ENCODE results near the gene CPA2.
"Not testable (repeated sequence)": the region's sequence is repeated elsewhere in the genome, so short reads cannot be mapped to it uniquely, and the experiment has no call there.

Gene CPA2

GRCh38 chr7:130266258-130266960 is at the start of gene CPA2:
CPA2 (plus strand) TSS chr7:130266863; CDS start chr7:130266882, 19 bp downstream.
- DNase-seq, result no peak

- no peak for DNase-seq
Observed at GRCh38 chr7:130218806-130219620, 47.6 kb upstream of the CPA2 start.

- DNase-seq, result no peak
Observed at GRCh38 chr7:130219871-130220270, 46.8 kb upstream of the CPA2 start.

- no peak for DNase-seq
Observed at GRCh38 chr7:130221746-130222145, 44.9 kb upstream of the CPA2 start.

GRCh38 chr7:130223646-130224045 is 43.0 kb upstream of the CPA2 start:
- DNase-seq, result no peak

- no peak for DNase-seq
Observed at GRCh38 chr7:130224210-130224609, 42.5 kb upstream of the CPA2 start.

GRCh38 chr7:130224923-130225322 is 41.7 kb upstream of the CPA2 start:
- not testable (repeated sequence) for DNase-seq

- DNase-seq, result no peak
Observed at GRCh38 chr7:130226333-130226732, 40.3 kb upstream of the CPA2 start.

GRCh38 chr7:130227883-130228575 is 38.6 kb upstream of the CPA2 start:
- DNase-seq, result no peak

- no peak for DNase-seq
Observed at GRCh38 chr7:130228840-130229502, 37.7 kb upstream of the CPA2 start.

- DNase-seq, result not testable (repeated sequence)
Observed at GRCh38 chr7:130229981-130230380, 36.7 kb upstream of the CPA2 start.

GRCh38 chr7:130231792-130232191 is 34.9 kb upstream of the CPA2 start:
- DNase-seq, result no peak

- DNase-seq, result no peak
Observed at GRCh38 chr7:130232209-130232608, 34.5 kb upstream of the CPA2 start.

GRCh38 chr7:130234078-130234477 is 32.6 kb upstream of the CPA2 start:
- no peak for DNase-seq

GRCh38 chr7:130236361-130236760 is 30.3 kb upstream of the CPA2 start:
- DNase-seq, result not testable (repeated sequence)

- DNase-seq, result no peak
Observed at GRCh38 chr7:130240240-130240639, 26.4 kb upstream of the CPA2 start.

- DNase-seq, result peak; percentile 39 to 63
Observed at GRCh38 chr7:130242198-130243014, 24.3 kb upstream of the CPA2 start.

GRCh38 chr7:130243486-130243885 is 23.2 kb upstream of the CPA2 start:
- not testable (repeated sequence) for DNase-seq

GRCh38 chr7:130246491-130246890 is 20.2 kb upstream of the CPA2 start:
- DNase-seq, result not testable (repeated sequence)

GRCh38 chr7:130248842-130249241 is 17.8 kb upstream of the CPA2 start:
- not testable (repeated sequence) for DNase-seq

- DNase-seq, result not testable (repeated sequence)
Observed at GRCh38 chr7:130249626-130250025, 17.0 kb upstream of the CPA2 start.

- no peak for DNase-seq
Observed at GRCh38 chr7:130254555-130254954, 12.1 kb upstream of the CPA2 start.

Data from stimulated activated CD4-positive, alpha-beta T cell treated with anti-CD3 and anti-CD28 coated beads, Interleukin-4, amount 100 ng/mL, for 4 hours (primary cell).